HepG2 (cell line): ENCODE measurements around the gene TEX51. TPM values are rescaled to one million over a fixed set of nuclear protein-coding genes. Genes with fewer than 3 reads are reported as not detected.

Experiments used
- ASH2L ChIP-seq: fragments of 300-600, 200-600 bp; sonication (generic); IDR thresholded peaks from 2 replicates; pipeline ENCODE4 v1.7.0; 2017; ENCODE audit warnings: low read depth, mild to moderate bottlenecking, moderate library complexity, mixed read lengths, low read length; ENCODE audit not compliant: insufficient read length
- FLYWCH1 ChIP-seq: sonication (generic); formaldehyde crosslinking; IDR thresholded peaks from 2 replicates; pipeline ENCODE4 v1.8.1; 2023; ENCODE audit warnings: mild to moderate bottlenecking, missing genetic modification reagents
- MAF1 ChIP-seq: sonication (generic); formaldehyde crosslinking; IDR thresholded peaks from 2 replicates; pipeline ENCODE4 v1.5.0; 2020; ENCODE audit warnings: missing genetic modification reagents, borderline replicate concordance
- NR0B2 ChIP-seq: sonication (generic); formaldehyde crosslinking; IDR thresholded peaks from 2 replicates; pipeline ENCODE4 v1.4.0; 2020; ENCODE audit warnings: mild to moderate bottlenecking, missing genetic modification reagents
- ZNF318 ChIP-seq: sonication (generic); formaldehyde crosslinking; IDR thresholded peaks from 2 replicates; pipeline ENCODE4 v1.4.0; 2020; ENCODE audit warnings: mild to moderate bottlenecking, missing genetic modification reagents
- polyA plus RNA-seq, 8 experiments: library from polyadenylated mRNA; depleted of rRNA in 3 of 8; stranded (reverse) in 7 of 8; unstranded in 1 of 8; fragments of >200 nt; fragmentation: Illumina TruSeq in 4 of 8; extraction: Trizol in 4 of 8; gene quantifications; 2 replicates each; pipeline versions ENCODE4 v1.2.1 to v1.2.3, GENCODE V29; 2011 to 2016; ENCODE audit warnings: low read depth in 4 of 8, missing spikeins in 1 of 8, mixed read lengths in 1 of 8; ENCODE audit not compliant: insufficient read depth in 1 of 8
- total RNA-seq, 5 experiments: library from RNA; depleted of rRNA; stranded (reverse); fragments of >200 nt; fragmentation: Illumina TruSeq; extraction: Trizol; gene quantifications; 2 replicates each; pipeline ENCODE4 v1.2.3, GENCODE V29; 2016; ENCODE audit warnings: low read depth in 1 of 5

The TEX51 gene
- total and polyA plus RNA-seq, 2 of the 13 experiments (the other 11 are each of a cell fraction or from before 2014, with no cell fraction given) = not detected

GRCh38 chr2:126911111-126911796 is 12.6 kb downstream of the TEX51 start (continued):
- TF ChIP-seq ZNF318 (CRISPR knock-in tag) = no peak
- no peak for TF ChIP-seq ASH2L
- no peak for TF ChIP-seq MAF1 (CRISPR knock-in tag)
- TF ChIP-seq FLYWCH1 (CRISPR knock-in tag) = no peak
- no peak for TF ChIP-seq NR0B2 (CRISPR knock-in tag)
